Activated CD8-positive, alpha-beta memory T cell treated with anti-CD3 and anti-CD28 coated beads, Interleukin-2, amount 50 U/mL, for 48 hours (primary cell): Measurements from ENCODE around the gene EXOSC1.
"Not testable (repeated sequence)": the region's sequence is repeated elsewhere in the genome, so short reads cannot be mapped to it uniquely, and the experiment has no call there.

Experiments used
- DNase-seq: peaks from one replicate; pipeline ENCODE4 v3.0.0-alpha.2; 2020

EXOSC1 gene

DNA sequence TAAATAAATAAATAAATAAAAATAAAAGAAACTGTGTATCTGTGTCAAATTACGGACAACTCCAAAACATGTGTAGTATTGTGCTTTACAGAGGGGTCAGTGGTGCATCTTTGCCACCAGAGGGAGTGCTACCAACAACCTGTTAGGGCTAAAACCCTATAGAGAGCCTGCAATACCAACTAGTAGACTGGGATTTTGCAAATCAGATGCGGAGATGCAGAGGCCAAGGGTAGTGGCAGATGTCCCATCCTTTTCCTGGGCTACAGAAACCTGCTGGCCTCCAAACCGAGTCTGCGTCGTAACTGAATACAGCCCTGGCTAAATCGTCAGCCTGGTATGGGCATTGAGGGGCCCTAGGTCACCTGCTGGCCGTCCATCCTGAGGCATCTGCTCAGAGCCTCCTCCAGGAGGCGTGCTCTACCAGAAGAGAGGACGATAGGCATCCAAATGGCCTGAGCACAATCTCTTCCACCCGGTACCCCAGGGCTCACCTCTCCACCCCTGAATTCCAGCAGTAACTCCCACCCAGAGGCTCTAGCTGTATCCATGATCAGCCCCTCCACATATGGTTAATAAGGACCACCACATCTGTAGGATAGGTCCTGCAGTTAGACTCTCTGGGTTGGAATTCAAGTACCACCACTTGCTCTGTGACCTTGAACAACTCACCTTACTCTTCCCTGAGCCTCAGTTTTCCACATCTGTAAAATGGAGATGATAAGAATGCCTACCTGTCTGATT, 38.4 kb downstream of the EXOSC1 start:
- peak; percentile 79 for DNase-seq

- not testable (repeated sequence) for DNase-seq
These were observed 39.3 kb downstream of the EXOSC1 start for GRCh38 chr10:97406483-97406882.

DNA sequence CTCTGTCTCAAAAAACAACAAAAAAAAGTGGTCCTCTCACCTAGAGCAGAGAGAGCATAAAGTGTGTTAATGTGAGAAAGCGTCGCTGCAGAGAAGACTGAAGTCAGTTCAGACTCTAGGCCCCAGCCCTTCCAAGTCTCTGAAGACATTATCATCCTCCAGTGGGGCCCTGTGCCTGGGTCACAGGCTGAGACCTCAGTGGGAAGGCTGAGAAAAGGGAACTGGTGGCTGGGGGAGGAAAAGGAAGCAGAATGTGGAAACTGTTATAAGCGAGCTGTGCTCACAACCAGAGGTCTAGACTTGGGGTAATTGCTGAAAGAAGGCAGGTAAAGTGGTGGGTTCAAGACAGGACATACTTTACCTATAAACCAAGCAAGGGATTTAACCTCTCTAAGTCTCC, 39.7 kb downstream of the EXOSC1 start:
- DNase-seq: no peak

- no peak for DNase-seq
These were observed 41.8 kb downstream of the EXOSC1 start for GRCh38 chr10:97404044-97404443.

DNA sequence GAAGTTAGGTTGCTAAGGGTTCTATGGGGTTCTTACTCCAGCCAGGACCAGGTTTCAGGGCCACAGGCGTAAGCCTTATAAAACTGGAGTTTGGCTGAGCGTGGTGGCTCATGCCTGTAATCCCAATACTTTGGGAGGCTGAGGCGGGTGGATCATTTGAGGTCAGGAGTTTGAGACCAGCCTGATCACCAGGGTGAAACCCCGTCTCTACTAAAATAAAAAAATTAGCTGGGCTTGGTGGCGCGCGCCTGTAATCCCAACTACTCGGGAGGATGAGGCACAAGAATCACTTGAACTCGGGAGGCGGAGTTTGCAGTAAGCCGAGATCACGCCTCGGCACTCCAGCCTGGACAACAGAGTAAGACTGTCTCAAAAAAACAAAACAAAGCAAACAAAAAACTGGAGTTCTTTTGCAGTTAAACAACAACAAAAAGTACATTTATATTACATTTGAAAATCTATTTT, 44.3 kb downstream of the EXOSC1 start:
- DNase-seq: no peak

DNA sequence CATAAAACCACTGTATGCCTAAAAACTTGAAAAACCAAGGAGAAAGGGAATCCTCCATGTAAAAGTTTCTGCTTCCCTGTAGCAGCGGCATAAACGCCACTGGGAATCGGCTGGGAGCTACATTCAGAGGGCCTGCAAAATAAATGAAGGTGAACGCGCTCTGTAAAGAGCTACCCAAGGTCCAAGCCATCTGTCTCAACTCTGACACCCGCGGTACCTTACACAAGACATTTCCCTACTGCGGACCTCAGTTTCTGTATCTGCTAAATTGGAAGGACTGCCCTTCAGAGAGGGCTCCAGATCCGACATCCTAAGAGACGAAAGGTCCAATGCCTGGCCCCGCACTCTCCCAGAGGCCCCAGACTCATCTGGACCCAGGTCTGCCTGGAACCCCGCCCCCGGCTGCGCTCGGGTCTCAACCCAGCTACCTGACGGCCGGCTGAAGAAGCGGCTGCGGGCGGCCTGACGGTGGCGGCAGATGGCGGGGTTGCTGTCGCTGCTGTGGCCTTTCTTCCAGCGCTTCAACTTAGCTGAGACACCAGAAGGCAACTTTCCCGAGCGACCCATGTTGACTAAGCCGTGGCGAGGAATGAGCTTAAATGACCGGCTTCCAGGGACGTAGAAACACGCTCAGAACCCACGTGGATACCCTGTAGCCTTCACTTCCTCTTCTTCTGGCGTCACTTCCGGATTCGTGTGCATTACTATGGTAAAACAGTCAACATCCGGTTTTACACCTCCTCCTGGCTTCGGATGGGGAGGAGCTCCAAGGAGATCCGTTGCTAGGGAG, 44.9 kb downstream of the EXOSC1 start, which contains the start of gene RRP12:
Gene RRP12, minus strand, starts transcription at position 676 of the 790 bp plus-strand sequence. Its CDS starts 109 bp downstream, at position 567.
- DNase-seq: peak; percentile 84

DNA sequence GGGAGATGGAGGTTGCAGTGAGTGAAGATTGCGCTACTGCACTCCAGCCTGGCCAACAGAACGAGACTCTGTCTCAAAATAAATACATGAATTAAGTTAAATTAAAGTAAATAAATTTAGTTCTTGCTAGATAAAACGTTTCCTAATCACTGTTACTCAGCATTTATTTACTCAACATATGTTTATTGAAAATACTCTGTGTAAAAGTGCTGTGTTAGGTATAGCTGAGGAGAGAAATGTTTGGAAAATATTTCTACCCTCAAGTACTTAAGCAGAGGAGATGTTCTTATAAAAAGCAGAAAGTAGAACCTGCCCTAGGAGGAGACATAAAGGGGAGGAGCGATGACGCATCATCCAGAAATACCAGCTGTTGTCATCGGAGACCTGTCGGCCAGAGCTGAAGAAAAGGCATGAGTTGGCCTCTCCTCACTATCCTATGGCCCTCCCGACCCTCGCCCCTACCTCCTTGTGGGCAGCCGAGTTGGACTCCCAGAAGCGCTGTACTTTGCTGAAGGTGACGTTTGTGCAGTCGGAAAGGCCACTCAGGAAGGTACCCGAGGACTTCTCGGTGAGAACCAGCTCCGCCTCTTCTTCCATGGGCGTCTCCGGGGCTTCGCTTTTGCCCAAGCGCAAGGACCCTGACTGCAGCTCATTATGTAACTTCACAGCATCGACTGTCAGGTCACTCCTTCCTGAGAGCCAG, 45.8 kb downstream of the EXOSC1 start:
- no peak for DNase-seq

- no peak for DNase-seq
These were observed 49.8 kb downstream of the EXOSC1 start for GRCh38 chr10:97396056-97396455.

DNA sequence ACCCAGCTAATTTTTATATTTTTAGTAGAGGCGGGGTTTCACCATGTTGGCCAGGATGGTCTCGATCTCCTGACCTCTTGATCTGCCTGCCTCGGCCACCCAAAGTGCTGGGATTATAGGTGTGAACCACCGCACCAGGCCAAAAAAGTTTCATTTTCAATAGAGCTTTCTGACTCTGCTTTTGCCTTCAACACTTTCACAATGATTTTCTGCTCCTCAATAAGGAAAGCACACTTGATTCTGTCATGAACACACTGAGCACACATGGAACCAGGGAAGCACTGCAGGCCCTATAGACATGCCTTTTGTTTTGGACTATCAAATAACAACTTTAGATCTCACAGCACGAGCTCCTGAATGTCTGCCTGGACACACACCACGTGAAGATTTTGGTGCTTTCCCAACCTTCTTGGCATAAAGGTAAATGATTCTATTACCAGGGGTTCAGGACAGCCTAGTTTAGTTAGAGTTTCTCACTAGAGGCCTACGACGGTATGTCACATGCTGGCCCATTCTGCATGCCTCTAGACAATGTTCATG, 52.7 kb downstream of the EXOSC1 start:
- no peak for DNase-seq

DNA sequence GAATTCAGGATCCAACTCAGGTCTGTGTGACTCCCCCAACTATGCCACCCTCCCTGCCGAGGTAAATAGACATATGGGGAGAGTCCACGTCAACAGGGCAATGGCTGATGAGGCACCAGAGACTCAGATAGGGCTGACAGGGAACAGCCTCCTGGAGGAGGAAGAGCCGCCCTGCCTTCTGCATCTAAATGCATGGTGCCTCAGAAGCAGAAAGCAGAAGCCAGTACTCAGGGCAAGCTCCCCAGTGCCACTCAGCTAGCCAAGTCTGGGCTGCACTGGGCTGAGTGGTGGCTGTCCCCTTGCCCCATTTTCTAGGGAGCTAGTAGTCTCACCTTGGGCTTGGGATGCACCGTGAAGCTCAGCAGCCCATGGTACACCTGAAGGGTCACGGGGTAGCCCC, 55.7 kb downstream of the EXOSC1 start:
- no peak for DNase-seq

DNA sequence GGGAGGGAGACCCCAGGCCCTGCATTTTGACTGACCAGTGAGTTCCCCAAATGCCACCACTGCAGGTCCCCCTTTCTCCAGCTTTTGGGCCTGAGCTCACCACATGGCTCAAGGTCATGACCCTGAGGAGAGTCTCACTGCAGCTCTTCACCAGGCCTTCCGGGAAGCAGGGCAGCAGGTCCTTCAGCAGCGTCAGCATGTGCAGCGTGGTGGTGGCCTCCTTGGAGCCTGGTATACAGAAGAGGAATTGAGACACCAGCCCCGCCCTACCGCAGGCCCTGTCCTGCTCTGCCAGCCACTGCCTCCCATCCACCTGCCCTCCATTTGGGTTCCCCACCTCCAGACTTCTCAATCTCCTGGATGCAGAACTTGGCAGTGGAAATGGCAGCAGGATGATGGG, 57.7 kb downstream of the EXOSC1 start:
- no peak for DNase-seq
